DOHH2 (cell line): ENCODE results near the gene VEGFA.

ENCODE experiments used
- CTCF ChIP-seq: fragments of 200-600 bp; sonication (generic); IDR thresholded peaks from one replicate; pipeline ENCODE4 v1.5.1; 2014; ENCODE audit warnings: antibody characterized with exemption, mild to moderate bottlenecking, low read depth, low read length; ENCODE audit not compliant: poor library complexity, severe bottlenecking
- EZH2phosphoT487 ChIP-seq: fragments of 200-600 bp; sonication (generic); IDR thresholded peaks from 2 replicates; pipeline ENCODE4 v1.6.1; 2017; ENCODE audit warnings: borderline replicate concordance, mild to moderate bottlenecking, antibody characterized with exemption, low read length, moderate library complexity, mixed read lengths

- no peak for TF ChIP-seq CTCF
- no peak for TF ChIP-seq EZH2phosphoT487
Observed at GRCh38 chr6:43737272-43738081, 32.5 kb upstream of the VEGFA start.
